ENCODE measurements around the gene LHFPL2. TPM values are rescaled to one million over a fixed set of nuclear protein-coding genes. Genes with fewer than 3 reads are reported as not detected.

Gene LHFPL2
- total and polyA plus RNA-seq, 2 donors (not counting 1 experiment from before 2014, with no cell fraction given), result 3.8 to 35.5 TPM

- TF ChIP-seq EZH2 (IDR thresholded peaks at IDR 0.05; ENCODE audit: borderline replicate concordance, insufficient read depth, low read depth, low read length, poor library complexity, severe bottlenecking) (no peak), CTCF (IDR thresholded peaks at IDR 0.05) (no peak)
- Histone ChIP-seq H3K4me3 (ENCODE audit: control extremely low read depth in 1 of 5, extremely low read depth in 1 of 5, insufficient read depth in 1 of 5, low read depth in 2 of 5, low read length in 4 of 5) (no peak overlapping the region), H4K20me1 (ENCODE audit: control insufficient read depth, insufficient read depth, low read length, poor library complexity, severe bottlenecking) (no peaks in the 10 kb centered on the region), H2AFZ (ENCODE audit: insufficient read depth, low read depth, low read length, poor library complexity, severe bottlenecking) (no peak overlapping the region), H3K9ac (ENCODE audit: low read length) (no peak overlapping the region), H3K79me2 (ENCODE audit: control insufficient read depth, insufficient read depth, low read length) (no peaks in the 10 kb centered on the region), H3K9me3 (ENCODE audit: control extremely low read depth in 1 of 3, control insufficient read depth in 2 of 3, insufficient read depth in 1 of 3, low read length in 2 of 3) (no peaks in the 10 kb centered on the region), H3K4me1 (ENCODE audit: control insufficient read depth in 2 of 2, insufficient read depth in 2 of 2, low read length in 2 of 2) (peaks cover 0 to 3% of the 10 kb centered on the region in 2 donors), H3K4me2 (replicated peaks; ENCODE audit: low read depth, low read length, poor library complexity, severe bottlenecking) (no peak overlapping the region), H3K27ac (ENCODE audit: low read length in 2 of 2) (no peak overlapping the region), H3K36me3 (replicated peaks in 1 of 2; ENCODE audit: control extremely low read depth in 1 of 2, control insufficient read depth in 1 of 2, extremely low read depth in 1 of 2, insufficient read depth in 2 of 2, low read length in 1 of 2) (no peaks in the 10 kb centered on the region), H3K27me3 (replicated peaks in 1 of 4; ENCODE audit: control extremely low read depth in 1 of 4, control insufficient read depth in 3 of 4, insufficient read depth in 4 of 4, low read length in 3 of 4) (no peaks in the 10 kb centered on the region)
- Mint-ChIP-seq H3K4me1 (peaks cover 8% of the 10 kb centered on the region), H3K9me3 (ENCODE audit: insufficient read depth) (no peaks in the 10 kb centered on the region), H3K27me3 (no peaks in the 10 kb centered on the region), H3K4me3 (no peak overlapping the region), H3K27ac (no peak overlapping the region)
- ChIA-PET CTCF (interaction anchor here (0.8 to 1.7 kb wide), 4 partner anchors 8 to 424 kb away, joined by 3 to 8 read pairs (median 3); no protein-coding TSS in a partner anchor), POLR2A (no interaction called here)
- 96% methylated on average over 6 of the region's 6 CpGs for WGBS (ENCODE audit: insufficient coverage)
- intact Hi-C loops (cut with micrococcal nuclease), result no loop called here
- DNase-seq (no peak), ATAC-seq (ENCODE audit: low read depth) (no peak)
Measured at GRCh38 chr5:78542321-78542840, 106.2 kb downstream of the LHFPL2 start.

- 90% methylated on average over 4 of the region's 10 CpGs for WGBS (ENCODE audit: insufficient coverage)
- Histone ChIP-seq H3K9me3 (ENCODE audit: control extremely low read depth in 1 of 3, control insufficient read depth in 2 of 3, insufficient read depth in 1 of 3, low read length in 2 of 3) (no peaks in the 10 kb centered on the region), H2AFZ (ENCODE audit: insufficient read depth, low read depth, low read length, poor library complexity, severe bottlenecking) (no peak overlapping the region), H3K4me1 (ENCODE audit: control insufficient read depth in 2 of 2, insufficient read depth in 2 of 2, low read length in 2 of 2) (peaks cover 0 to 3% of the 10 kb centered on the region in 2 donors), H3K27ac (ENCODE audit: low read length in 2 of 2) (no peak overlapping the region), H3K4me3 (ENCODE audit: control extremely low read depth in 1 of 5, extremely low read depth in 1 of 5, insufficient read depth in 1 of 5, low read depth in 2 of 5, low read length in 4 of 5) (no peak overlapping the region), H4K20me1 (ENCODE audit: control insufficient read depth, insufficient read depth, low read length, poor library complexity, severe bottlenecking) (no peaks in the 10 kb centered on the region), H3K27me3 (replicated peaks in 1 of 4; ENCODE audit: control extremely low read depth in 1 of 4, control insufficient read depth in 3 of 4, insufficient read depth in 4 of 4, low read length in 3 of 4) (no peaks in the 10 kb centered on the region), H3K9ac (ENCODE audit: low read length) (no peak overlapping the region), H3K4me2 (replicated peaks; ENCODE audit: low read depth, low read length, poor library complexity, severe bottlenecking) (no peak overlapping the region), H3K79me2 (ENCODE audit: control insufficient read depth, insufficient read depth, low read length) (no peaks in the 10 kb centered on the region), H3K36me3 (replicated peaks in 1 of 2; ENCODE audit: control extremely low read depth in 1 of 2, control insufficient read depth in 1 of 2, extremely low read depth in 1 of 2, insufficient read depth in 2 of 2, low read length in 1 of 2) (no peaks in the 10 kb centered on the region)
- CTCF ChIA-PET, result interaction anchor here (0.7 to 1.7 kb wide), 5 partner anchors 8 to 425 kb away, joined by 3 to 8 read pairs (median 4); no protein-coding TSS in a partner anchor
- intact Hi-C loops (cut with micrococcal nuclease), result no loop called here
- Mint-ChIP-seq H3K27me3 (no peaks in the 10 kb centered on the region), H3K4me3 (no peak overlapping the region), H3K4me1 (peaks cover 8% of the 10 kb centered on the region), H3K27ac (no peak overlapping the region), H3K9me3 (ENCODE audit: insufficient read depth) (no peaks in the 10 kb centered on the region)
- POLR2A ChIA-PET, result interaction anchor here (1.1 kb wide), 1 partner anchor 107 kb away, joined by 3 read pairs; the partner anchor contains the start of gene LHFPL2
- ATAC-seq (ENCODE audit: low read depth) (no peak), DNase-seq (no peak)
- no peak for TF ChIP-seq EZH2 (IDR thresholded peaks at IDR 0.05; ENCODE audit: borderline replicate concordance, insufficient read depth, low read depth, low read length, poor library complexity, severe bottlenecking)
- TF ChIP-seq CTCF (IDR thresholded peaks at IDR 0.05), result no peak
Measured at GRCh38 chr5:78541086-78541654, 107.4 kb downstream of the LHFPL2 start.
